HG02852 (cell line): Measurements from ENCODE around the gene PTGES2.
"Not testable (repeated sequence)": the region's sequence is repeated elsewhere in the genome, so short reads cannot be mapped to it uniquely, and the experiment has no call there.

Experiments
- ATAC-seq: cut with Tn5 transposase; IDR thresholded peaks from one replicate; pipeline ENCODE4 v1.9.1; 2021; ENCODE audit warnings: mild to moderate bottlenecking, moderate library complexity; ENCODE audit not compliant: unreplicated experiment

The PTGES2 gene

DNA sequence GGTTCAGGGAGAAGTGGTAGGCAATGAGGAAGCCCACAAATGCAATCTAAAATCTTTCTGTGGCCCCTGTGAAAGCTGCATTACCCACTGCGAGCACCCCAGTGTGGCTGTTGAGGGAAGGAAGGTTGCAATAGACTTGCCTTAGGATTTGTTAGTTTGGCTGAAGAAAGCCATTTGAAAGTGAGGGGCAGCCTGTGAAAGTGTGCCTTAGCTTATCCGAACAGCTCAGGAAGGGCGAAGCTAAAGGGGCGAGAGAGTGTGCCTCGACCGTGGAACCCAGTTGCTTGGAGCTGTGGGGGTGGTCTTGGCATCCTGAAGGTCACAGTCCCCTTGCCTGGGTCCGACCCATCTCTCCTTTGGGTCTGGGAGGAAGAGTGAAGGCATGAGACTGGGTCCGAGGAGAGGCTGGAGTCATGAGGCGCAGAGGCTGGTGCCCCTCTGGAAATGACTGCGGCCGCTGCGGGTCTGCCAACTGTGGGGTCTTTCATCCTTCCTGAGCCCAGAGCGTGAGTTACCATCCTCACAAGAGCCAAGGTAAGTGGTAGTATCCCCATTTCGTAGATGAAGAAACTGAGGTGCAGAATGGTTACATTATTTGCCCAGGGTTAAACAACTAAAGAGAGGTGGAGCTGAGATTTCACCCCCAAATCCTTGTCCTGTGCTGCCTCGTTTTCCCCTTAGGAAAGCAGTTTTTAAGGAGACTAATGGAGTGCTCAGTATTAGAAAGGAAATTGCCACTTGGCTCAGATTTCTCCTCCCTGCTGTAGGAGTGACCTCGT is 35.1 kb downstream of the PTGES2 start:
- ATAC-seq, result no peak

DNA sequence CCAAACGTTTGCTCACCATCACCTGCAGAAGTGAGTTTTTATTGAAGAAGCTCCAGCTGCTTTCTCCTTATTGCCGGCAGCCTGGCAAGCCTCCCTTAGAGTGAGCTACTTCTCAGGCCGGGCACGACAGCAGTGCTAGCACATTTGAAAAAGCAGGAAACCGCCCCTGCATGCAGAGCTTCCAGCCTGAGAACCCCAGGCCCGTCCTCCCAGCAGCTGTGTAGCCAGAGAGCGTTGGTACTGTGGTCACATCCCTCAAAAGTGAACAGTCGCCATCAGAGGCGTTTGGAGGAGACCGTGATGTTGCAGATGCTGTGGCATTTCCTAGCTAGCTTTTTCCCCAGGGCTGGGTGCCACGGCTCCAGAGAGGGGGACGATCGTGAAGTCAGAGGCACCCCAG is 36.0 kb downstream of the PTGES2 start:
- no peak for ATAC-seq

- ATAC-seq, result no peak
Observed at GRCh38 chr9:128091144-128091543, 36.4 kb downstream of the PTGES2 start.

- ATAC-seq, result no peak
Observed at GRCh38 chr9:128089299-128089698, 38.2 kb downstream of the PTGES2 start.

DNA sequence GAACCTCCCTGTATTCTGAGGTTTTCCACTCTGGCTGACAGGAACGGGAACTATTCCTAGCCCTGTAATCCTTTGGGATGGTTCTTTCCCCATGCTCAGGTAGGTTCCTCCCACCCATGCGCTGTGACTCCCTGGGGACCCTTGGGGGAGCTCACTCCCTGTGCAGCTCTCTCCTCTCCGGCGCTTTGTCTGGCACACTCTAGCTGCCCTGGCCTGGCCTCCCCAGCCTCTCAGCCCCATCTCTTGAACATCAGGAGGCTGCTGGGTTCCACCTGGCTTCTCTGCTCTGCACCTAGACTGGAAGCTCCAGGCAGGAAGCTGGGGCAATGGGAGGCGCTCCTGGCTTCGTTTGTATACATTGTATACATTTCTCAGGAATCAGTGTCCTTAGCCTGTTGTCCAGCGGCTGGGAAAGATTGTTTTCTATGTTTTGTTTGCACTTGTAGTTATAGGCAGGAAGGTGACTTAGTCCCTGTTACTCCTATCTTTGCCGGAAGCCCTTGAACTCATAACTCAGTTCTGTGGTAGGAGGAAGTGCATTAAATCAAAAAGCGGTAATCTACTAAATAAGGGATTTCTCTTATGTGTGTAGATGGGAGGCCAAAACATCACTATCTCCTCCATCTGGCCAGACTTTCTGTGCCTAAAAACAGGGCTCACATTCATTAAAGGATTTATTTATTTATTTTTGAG is 39.1 kb downstream of the PTGES2 start:
- ATAC-seq, result no peak

GRCh38 chr9:128087262-128087661 is 40.3 kb downstream of the PTGES2 start:
- no peak for ATAC-seq

DNA sequence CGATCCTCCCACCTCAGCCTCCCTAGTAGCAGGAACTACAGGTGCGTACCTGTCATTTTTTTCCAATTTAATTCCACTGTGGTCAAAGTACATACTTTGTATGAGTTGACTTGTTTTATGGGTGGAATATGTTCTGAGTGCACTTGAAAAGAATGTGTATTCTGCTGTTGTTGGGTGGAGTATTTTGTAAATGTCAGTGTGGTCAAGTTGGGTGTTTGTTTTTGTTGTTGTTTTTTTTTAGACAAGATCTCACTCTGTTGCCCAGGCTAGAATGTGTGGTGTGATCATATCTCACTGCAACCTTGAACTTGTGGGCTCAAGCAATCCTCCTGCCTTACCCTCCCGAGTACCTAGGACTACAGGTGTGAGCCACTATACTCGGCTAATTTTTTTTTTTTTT is 41.6 kb downstream of the PTGES2 start:
- ATAC-seq, result no peak

- ATAC-seq, result no peak
Observed at GRCh38 chr9:128084746-128085145, 42.8 kb downstream of the PTGES2 start.

GRCh38 chr9:128082151-128082550 is 45.4 kb downstream of the PTGES2 start:
- no peak for ATAC-seq

GRCh38 chr9:128081056-128081455 is 46.5 kb downstream of the PTGES2 start:
- no peak for ATAC-seq

GRCh38 chr9:128080206-128080605 is 47.3 kb downstream of the PTGES2 start:
- ATAC-seq, result no peak

DNA sequence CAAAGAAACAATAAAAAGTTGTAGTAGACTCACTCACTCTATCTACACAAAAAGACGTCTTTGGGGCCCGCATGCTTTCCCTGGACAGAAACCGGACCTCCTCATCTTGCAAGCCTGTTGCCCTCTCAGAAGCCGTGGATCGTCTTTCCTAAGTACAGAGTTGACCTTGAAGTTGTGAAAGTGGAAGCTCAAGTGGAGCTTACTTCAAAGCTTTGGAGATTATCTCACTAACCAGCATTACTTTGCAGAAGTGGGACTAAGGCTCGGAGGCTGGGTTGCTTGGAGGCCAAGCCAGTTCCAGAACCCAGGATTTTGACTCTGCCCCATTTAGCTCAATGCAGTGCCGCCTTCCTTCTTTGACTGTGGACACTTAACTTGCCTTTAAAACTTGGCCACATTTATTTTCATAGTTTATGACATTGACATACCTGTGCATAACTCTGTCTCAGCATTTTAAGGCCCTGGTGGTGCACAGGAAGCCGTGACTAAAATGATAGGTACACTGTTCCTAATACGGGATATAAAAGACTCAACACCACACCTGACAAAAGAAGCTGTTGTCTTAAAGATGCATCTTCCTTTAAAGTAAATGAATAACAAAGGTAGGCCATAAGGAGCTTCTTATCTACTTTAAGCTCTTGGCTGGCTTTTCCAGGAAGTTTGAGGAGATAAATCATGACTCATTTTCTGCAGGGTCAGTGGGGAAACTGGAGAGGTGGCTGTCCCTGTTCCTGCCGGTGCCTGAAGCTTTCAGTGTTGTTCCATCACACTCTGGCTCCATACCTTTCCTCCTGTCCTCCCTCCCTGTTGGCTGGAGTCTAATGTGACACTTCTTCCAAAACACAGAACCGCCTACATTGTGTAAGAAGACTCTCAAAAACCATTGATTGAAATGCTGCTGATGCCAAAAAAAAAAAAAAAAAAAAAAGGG is 48.8 kb downstream of the PTGES2 start:
- no peak for ATAC-seq

DNA sequence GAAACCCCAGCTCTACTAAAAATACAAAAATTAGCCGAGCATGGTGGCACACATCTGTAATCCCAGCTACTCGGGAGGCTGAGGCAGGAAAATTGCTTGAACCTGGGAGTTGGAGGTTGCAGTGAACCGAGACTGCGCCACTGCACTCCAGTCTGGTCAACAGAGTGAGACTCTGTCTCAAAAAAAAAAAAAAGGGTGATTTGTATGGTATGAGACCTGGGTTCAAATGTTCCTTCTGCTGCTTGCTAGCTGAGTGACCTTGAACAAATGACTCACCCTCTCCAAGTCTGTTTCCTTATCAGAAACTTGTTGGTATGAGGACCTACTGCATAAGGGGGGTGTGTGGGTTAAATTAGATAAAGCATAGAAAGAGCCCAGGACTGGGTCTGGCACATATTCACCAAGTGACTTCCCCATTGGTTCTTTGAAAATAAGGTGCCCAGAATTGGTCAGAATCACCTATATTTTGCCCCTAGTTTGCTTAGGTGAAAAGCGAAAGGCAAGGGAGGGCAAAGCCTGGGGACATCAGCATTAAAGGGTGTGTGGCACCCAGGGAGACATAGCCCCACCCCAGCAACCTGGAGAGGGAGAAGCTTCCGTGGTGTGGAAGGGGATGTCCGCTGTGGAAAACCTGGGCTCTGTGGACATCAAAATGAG is 49.6 kb downstream of the PTGES2 start:
- ATAC-seq, result no peak

- no peak for ATAC-seq
Observed at GRCh38 chr9:128073253-128073886, 54.2 kb downstream of the PTGES2 start.

GRCh38 chr9:128072144-128073021 is 55.1 kb downstream of the PTGES2 start:
- ATAC-seq, result no peak

GRCh38 chr9:128071475-128071874 is 56.1 kb downstream of the PTGES2 start:
- not testable (repeated sequence) for ATAC-seq

DNA sequence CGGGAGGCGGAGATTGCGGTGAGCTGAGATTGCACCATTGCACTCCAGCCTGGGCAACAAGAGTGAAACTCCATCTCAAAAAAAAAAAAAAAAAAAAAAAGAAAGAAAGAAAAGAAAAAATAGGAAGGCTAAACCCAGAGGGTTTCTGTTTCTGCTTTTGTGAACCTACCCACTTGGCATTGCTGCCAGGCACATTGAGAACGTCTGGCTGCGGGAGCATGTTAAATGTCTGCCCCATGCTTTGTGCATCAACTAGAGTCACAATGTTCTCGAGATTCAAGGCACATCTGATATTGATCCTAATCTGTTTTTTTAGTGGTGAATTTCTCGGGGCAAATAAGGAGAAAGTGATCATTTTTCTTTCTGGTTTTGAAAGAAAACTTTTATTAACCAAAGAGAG is 56.7 kb downstream of the PTGES2 start:
- ATAC-seq, result no peak
